ENCODE data around the gene UFSP1. TPM values are rescaled to one million over a fixed set of nuclear protein-coding genes. Genes with fewer than 3 reads are reported as not detected.

UFSP1 gene
- total RNA-seq, 6 donors from 2014 or later: 0.55 to 8.5 (median 4.8) TPM; not detected in 1

DNA sequence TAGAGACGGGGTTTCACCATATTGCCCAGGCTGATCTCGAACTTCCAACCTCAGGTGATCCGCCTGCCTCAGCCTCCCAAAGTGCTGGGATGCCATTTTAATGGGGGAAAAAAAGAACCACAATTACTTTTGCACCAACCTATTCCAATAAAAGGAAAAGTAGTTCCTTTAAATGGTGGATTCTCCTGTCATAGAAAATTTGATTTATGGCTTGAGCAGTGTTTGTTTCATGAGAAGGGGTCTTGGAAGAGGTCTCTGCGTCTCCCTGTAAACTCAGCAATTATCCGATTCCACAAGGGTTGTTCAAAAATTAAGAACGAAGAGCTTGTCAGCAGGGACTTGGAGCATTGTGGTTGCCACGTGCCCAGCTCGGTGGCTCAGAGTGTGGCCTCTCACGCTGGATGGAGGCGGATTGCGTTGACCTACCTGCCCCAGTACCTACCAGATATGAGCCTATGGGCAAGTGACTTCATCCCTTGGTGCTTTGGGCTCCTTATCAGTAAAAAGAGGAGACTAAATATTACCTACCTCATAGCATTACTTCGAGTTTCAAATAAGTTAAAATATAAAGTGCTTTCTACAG lies 25.2 kb downstream of the UFSP1 start:
- DNase-seq (no peak), ATAC-seq (ENCODE audit: low FRiP score in 2 of 2) (no peak)
- WGBS, 2 donors: 88 to 89% methylated on average over 12 of the region's 12 CpGs
- TF ChIP-seq CTCF (IDR thresholded peaks at IDR 0.05) (no peak), POLR2AphosphoS5 (IDR thresholded peaks at IDR 0.05) (no peak), POLR2A (IDR thresholded peaks at IDR 0.05) (no peak), EP300 (IDR thresholded peaks at IDR 0.05) (no peak)
- H3K27ac ChIP-seq: no peak overlapping the region
- H3K36me3 ChIP-seq: peaks cover 0 to 34% (median 26%) of the 10 kb centered on the region in 4 donors
- H3K27me3 ChIP-seq: no peaks in the 10 kb centered on the region
- H3K4me3 ChIP-seq: no peak overlapping the region
- H3K9me3 ChIP-seq: no peaks in the 10 kb centered on the region
- peaks cover 26 to 39% (median 26%) of the 10 kb centered on the region in 4 donors for H3K4me1 ChIP-seq

DNA sequence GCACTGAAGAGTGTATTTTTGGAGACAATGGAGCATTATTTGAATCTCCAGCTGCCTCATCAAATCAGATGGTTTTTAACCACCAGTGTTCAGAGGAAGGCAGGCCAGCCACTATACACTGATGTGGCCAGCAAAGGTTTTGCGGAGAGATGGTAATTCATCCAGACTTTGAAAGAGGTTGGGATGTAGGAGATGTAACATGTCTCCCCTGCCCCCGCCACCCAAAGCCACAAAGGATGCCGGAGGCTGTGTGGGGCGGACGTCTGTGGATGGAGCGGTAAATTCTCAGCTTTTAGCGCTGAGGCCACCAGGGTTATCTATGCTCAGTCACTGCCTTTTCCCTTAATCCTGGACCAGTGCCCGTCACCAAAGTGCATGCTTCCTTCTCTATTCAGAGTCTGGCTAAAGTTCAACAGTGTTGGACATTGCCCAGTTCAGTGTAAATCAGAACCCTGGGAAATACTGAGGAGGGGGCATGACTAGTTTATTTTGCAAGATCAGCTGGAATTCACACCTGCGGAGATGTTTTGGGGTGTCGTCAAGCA lies 26.0 kb downstream of the UFSP1 start:
- peaks cover 19 to 31% (median 21%) of the 10 kb centered on the region in 4 donors for H3K4me1 ChIP-seq
- no peaks in the 10 kb centered on the region for H3K9me3 ChIP-seq
- DNase-seq (no peak), ATAC-seq (ENCODE audit: low FRiP score in 2 of 2) (no peak)
- no peak overlapping the region for H3K27ac ChIP-seq
- H3K36me3 ChIP-seq: peaks cover 0 to 39% (median 26%) of the 10 kb centered on the region in 4 donors
- no peak overlapping the region for H3K4me3 ChIP-seq
- WGBS, 2 donors: 33 to 62% methylated on average over 10 of the region's 10 CpGs
- no peaks in the 10 kb centered on the region for H3K27me3 ChIP-seq
- no peak for TF ChIP-seq CTCF (IDR thresholded peaks at IDR 0.05)
- no peak for TF ChIP-seq POLR2A (IDR thresholded peaks at IDR 0.05)
- no peak for TF ChIP-seq POLR2AphosphoS5 (IDR thresholded peaks at IDR 0.05)
- no peak for TF ChIP-seq EP300 (IDR thresholded peaks at IDR 0.05)

DNA sequence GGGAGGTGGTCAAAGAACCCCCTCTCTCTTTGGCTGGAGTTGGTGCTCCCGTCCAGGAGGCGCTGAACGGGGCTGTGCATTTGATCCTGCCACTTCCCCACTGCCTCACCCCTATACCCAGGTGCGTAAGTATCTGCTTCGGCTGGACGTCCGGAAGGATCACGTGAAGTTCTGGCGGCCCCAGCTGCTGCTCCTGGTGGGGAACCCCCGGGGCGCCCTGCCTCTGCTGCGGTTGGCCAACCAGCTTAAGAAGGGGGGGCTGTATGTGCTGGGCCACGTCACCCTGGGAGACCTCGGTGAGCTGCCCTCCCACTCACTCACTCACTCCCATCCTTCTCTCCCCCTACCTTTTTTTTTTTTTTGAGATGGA lies 27.9 kb downstream of the UFSP1 start:
- no peak for TF ChIP-seq POLR2A (IDR thresholded peaks at IDR 0.05)
- TF ChIP-seq POLR2AphosphoS5 (IDR thresholded peaks at IDR 0.05): no peak
- TF ChIP-seq EP300 (IDR thresholded peaks at IDR 0.05): no peak
- TF ChIP-seq CTCF (IDR thresholded peaks at IDR 0.05): no peak
- Histone ChIP-seq H3K36me3 (peaks cover 0 to 48% (median 26%) of the 10 kb centered on the region in 4 donors), H3K4me1 (peaks cover 10 to 15% (median 11%) of the 10 kb centered on the region in 4 donors), H3K27me3 (no peaks in the 10 kb centered on the region), H3K27ac (no peak overlapping the region), H3K9me3 (no peaks in the 10 kb centered on the region), H3K4me3 (no peak overlapping the region)
- WGBS, 2 donors: 95 to 96% methylated on average over 11 to 14 of the region's 14 CpGs
- DNase-seq (no peak), ATAC-seq (ENCODE audit: low FRiP score in 2 of 2) (no peak)

DNA sequence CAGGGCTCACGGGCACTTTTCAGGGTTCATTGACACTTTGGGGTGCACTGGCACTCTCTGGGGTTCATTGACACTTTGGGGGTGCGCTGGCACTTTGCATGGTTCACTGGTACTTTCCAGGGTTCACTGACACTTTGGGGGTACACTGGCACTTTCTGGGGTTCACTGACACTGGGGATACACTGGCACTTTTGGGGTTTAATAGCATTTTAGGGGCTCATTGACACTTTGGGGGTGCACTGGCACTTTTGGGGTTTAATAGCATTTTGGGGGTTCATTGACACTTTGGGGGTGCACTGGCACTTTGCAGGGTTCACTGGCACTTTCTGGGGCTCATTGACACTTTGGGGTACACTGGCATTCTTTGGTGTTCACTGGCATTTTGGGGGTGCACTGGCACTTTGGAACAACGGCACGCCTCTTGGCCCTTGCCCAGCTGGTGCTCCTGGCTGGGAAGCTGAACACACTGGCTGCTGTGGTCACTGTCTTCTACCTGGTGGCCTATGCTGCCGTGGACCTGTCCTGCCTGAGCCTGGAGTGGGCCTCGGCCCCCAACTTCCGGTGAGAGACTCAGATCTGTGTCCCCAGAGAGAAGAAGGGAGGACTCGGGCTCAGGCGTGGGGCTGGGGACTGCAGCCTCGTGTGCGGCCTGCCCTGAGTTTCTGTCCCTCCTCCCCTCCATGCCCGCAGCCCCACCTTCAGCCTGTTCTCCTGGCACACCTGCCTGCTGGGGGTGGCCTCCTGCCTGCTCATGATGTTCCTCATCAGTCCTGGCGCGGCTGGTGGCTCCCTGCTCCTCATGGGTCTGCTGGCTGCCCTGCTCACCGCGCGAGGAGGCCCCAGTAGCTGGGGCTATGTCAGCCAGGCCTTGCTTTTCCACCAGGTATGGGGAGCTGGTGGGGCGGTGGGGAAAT lies 28.6 kb downstream of the UFSP1 start:
- TF ChIP-seq EP300 (IDR thresholded peaks at IDR 0.05) (no peak), POLR2AphosphoS5 (IDR thresholded peaks at IDR 0.05) (no peak)
- Histone ChIP-seq H3K4me1 (peaks cover 4 to 9% (median 6%) of the 10 kb centered on the region in 4 donors), H3K27ac (no peak overlapping the region), H3K4me3 (no peak overlapping the region), H3K9me3 (no peaks in the 10 kb centered on the region), H3K27me3 (no peaks in the 10 kb centered on the region), H3K36me3 (peaks cover 0 to 50% (median 26%) of the 10 kb centered on the region in 4 donors)
- ATAC-seq (ENCODE audit: low FRiP score in 2 of 2) (no peak), DNase-seq (no peak)
- WGBS, 2 donors: 94 to 97% methylated on average over 5 to 16 of the region's 18 CpGs

DNA sequence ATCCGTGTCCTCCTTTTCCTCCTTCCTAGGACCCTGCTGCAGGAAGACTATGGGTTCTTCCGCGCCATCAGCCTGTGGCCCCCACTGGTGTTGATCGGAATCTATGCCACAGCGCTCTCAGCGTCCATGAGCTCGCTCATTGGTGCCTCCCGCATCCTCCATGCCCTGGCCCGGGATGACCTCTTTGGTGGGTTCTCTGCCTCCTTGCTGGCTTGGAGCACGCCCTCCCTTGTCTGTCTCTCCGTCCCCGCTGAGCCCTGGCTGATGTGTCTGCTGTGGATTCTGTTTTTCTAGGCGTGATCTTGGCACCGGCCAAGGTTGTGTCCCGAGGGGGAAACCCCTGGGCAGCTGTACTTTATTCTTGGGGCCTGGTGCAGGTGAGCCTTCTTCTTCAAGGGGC lies 29.7 kb downstream of the UFSP1 start:
- no peak for DNase-seq
- no peak for TF ChIP-seq EP300 (IDR thresholded peaks at IDR 0.05)
- TF ChIP-seq POLR2AphosphoS5 (IDR thresholded peaks at IDR 0.05): no peak
- H3K27ac ChIP-seq: no peak overlapping the region
- H3K9me3 ChIP-seq: no peaks in the 10 kb centered on the region
- H3K27me3 ChIP-seq: no peaks in the 10 kb centered on the region
- ATAC-seq (ENCODE audit: low FRiP score in 2 of 2): no peak
- H3K36me3 ChIP-seq: peaks cover 0 to 50% (median 30%) of the 10 kb centered on the region in 4 donors
- WGBS, 2 donors: 87 to 90% methylated on average over 15 of the region's 15 CpGs
- peaks cover 0 to 3% (median 0%) of the 10 kb centered on the region in 4 donors for H3K4me1 ChIP-seq
- no peak overlapping the region for H3K4me3 ChIP-seq
